ENCODE results near the gene LBHD2.

- TF ChIP-seq CTCF (IDR thresholded peaks at IDR 0.05; ENCODE audit: insufficient read depth, low read length, poor library complexity, severe bottlenecking) (no peak), EZH2phosphoT487 (conservative IDR thresholded peaks at IDR 0.05; ENCODE audit: low read length) (no peak)
Measured at GRCh38 chr14:103127356-103127755, 43.3 kb downstream of the LBHD2 start.
